MV-4-11 (cell line): Measurements from ENCODE around the gene RILPL2.
"Not testable (repeated sequence)": the region's sequence is repeated elsewhere in the genome, so short reads cannot be mapped to it uniquely, and the experiment has no call there.

Source experiments
- DNase-seq: peaks from one replicate; lab custom pipeline; 2025; lab: John Stamatoyannopoulos, UW

Gene RILPL2

GRCh38 chr12:123449856-123450255, 13.4 kb upstream of the RILPL2 start:
- DNase-seq: peak; percentile 23

- DNase-seq: peak; percentile 29
Measured at GRCh38 chr12:123449249-123449733, 12.8 kb upstream of the RILPL2 start.

DNA sequence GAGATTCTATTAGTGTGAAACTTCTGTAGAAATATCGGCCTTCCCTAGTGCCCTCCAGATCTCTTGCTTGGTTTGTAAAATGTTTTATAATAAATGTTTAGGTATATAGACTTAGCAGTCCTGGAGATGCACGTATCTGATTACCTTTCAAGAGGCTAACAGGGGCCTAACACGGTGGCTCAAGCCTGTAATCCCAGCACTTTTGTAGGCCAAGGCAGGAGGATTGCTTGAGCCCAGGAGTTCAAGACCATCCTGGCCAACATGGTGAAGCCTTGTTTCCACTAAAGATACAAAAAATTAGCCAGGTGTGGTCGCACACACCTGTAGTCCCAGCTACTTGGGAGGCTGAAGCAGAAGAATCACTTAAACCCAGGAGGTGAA, 9.8 kb upstream of the RILPL2 start:
- no peak for DNase-seq

GRCh38 chr12:123445388-123446332, 9.2 kb upstream of the RILPL2 start:
- peak; percentile 18 for DNase-seq

- DNase-seq: no peak
Measured at GRCh38 chr12:123444092-123445026, 7.9 kb upstream of the RILPL2 start.

GRCh38 chr12:123442774-123443173, 6.3 kb upstream of the RILPL2 start:
- peak; percentile 89 for DNase-seq

GRCh38 chr12:123441523-123442164, 5.2 kb upstream of the RILPL2 start:
- DNase-seq: no peak

DNA sequence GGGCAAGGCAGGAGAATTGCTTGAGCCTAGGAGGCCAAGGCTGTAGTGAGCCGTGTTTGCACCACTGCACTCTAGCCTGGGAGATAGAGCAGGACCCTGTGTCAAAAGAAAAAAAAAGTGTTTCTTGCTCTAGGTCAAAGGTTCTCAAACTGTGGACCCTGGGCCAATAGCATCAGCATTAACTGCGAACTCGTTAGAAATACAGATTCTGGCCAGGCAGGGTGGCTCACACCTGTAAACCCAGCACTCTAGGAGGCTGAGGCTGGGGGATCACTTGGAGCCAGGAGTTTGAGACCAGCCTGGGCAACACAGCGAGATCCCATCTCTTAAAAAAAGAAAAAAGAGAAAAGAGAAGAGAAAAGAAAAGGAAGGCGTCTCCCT, 858 bp downstream of the RILPL2 start:
- DNase-seq: peak; percentile 25

DNA sequence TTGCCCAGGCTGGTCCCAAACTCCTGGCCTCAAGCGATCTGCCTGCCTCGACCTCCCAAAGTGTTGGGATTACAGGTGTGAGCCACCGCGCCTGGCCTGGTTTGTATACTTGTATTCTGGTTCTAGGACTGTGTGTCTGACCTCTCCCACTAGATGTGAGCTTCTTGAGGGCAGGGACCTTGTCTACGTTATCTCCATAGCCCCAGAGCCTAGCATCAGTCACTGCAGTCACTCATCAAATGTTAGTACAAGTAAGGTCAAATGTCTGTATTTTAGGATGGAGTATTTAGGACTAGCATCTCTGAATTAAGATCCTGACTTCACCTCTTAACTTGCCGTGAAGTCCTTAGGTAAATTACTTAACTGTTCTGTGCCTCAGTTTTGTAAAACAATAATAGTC, 2.9 kb downstream of the RILPL2 start:
- DNase-seq: no peak

- DNase-seq: peak; percentile 57
Measured at GRCh38 chr12:123431951-123432817, 4.3 kb downstream of the RILPL2 start.

- DNase-seq: not testable (repeated sequence)
Measured at GRCh38 chr12:123429101-123429500, 7.4 kb downstream of the RILPL2 start.

DNA sequence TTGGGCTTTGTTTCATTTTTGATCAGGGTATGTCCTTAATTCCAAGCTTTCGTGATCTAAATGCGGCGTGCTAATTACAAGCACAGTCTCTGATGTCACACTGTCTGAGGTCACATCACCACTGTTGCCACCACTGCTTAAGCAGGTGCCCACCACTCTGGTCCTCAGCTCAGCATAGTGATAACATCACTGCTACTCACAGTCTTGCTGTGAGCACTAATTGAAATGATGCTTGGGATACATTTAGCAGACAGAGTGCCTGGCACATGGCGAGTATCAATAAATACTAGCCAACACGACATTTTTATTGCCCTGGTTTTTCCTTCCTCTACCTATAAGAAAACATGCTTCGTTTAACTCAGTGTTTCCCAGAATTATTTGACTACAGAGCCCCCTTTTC, 7.9 kb downstream of the RILPL2 start:
- DNase-seq: no peak

- DNase-seq: no peak
Measured at GRCh38 chr12:123427036-123427769, 9.3 kb downstream of the RILPL2 start.

GRCh38 chr12:123421314-123421713, 15.2 kb downstream of the RILPL2 start:
- DNase-seq: no peak

- no peak for DNase-seq
Measured at GRCh38 chr12:123410041-123410412, 26.5 kb downstream of the RILPL2 start.

DNA sequence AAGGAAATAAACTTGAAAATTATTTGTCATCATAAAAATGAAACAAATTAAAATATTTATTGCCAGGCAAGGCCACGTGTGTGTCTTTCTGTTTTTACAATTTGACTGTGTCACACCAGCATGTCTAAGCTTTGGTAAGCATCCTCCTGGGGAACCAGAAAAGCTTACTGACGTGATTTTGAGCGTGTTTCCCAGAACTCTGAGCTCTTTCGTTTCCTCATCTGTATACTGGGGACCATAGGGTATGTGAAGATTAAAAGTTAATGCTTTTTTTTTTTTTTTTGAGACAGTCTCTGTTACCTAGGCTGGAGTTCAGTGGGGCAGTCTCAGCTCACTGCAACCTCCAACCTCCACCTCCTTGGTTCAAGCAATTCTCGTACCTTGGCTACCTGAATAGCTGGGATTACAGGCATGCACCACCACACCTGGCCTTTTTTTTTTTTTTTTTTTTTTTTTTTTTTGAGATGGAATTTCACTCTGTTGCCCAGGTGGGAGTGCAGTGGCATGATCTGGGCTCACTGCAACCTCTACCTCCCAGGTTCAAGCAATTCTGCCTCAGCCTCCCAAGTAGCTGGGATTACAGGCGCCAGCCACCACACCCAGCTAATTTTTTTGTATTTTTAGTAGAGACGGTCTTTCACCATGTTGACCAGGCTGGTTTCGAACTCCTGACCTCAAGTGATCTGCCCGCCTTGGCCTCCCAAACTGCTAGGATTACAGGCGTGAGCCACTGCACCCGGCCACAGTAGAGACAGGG, 27.0 kb downstream of the RILPL2 start:
- DNase-seq: peak; percentile 75

- DNase-seq: not testable (repeated sequence)
Measured at GRCh38 chr12:123408619-123409018, 27.9 kb downstream of the RILPL2 start.

- DNase-seq: not testable (repeated sequence)
Measured at GRCh38 chr12:123407934-123408333, 28.6 kb downstream of the RILPL2 start.

DNA sequence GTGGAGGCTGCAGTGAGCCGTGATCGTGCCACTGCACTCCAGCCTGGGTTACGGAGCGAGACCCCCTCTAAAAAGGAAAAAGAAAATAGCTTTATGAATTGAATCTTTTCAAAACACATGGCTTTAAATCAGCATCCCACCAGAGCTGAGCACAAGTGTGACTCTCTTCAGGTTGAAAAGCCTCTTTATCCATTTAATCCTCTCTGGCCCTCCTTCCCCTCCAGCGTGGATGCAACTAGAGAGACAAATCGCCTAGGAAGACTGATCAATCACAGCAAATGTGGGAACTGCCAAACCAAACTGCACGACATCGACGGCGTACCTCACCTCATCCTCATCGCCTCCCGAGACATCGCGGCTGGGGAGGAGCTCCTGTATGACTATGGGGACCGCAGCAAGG, 29.2 kb downstream of the RILPL2 start:
- DNase-seq: not testable (repeated sequence)

DNA sequence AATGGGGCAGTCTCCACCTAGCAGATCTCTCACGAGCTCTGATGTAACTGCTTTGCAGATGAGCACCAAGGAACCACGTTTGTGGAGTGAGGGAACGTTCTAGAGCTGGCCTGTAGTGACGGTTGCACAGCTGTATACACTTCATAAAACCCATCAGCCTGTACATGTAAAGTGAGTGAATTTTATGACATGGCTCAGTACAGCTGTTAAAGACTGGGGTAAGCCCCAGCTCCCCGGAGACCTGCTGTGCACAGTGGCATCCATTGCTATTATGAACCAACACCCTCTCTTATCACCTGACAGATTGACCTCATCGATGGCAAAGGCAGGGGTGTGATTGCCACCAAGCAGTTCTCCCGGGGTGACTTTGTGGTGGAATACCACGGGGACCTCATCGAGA, 31.9 kb downstream of the RILPL2 start:
- no peak for DNase-seq
